GM12865 (cell line): ENCODE results near the gene ADAM23.

Source experiments
- DNase-seq: peaks from one replicate; pipeline ENCODE4 v3.0.0; 2010; ENCODE audit warnings: low read depth
- H3K4me3 ChIP-seq: 2 replicates; pipeline ENCODE4 v1.5.1; 2011; ENCODE audit warnings: mild to moderate bottlenecking, low read depth, low read length, control low read depth
- CTCF ChIP-seq: IDR thresholded peaks from 2 replicates; pipeline ENCODE4 v1.5.1; 2011; ENCODE audit warnings: low read length, control low read depth, low read depth, inconsistent platforms; ENCODE audit not compliant: insufficient read depth; ENCODE audit errors: missing control alignments

Gene ADAM23

GRCh38 chr2:206431439-206431838 is 11.9 kb upstream of the ADAM23 start:
- DNase-seq: no peak
- no peak for TF ChIP-seq CTCF
- no peak overlapping the region for H3K4me3 ChIP-seq

GRCh38 chr2:206432193-206433082 is 10.9 kb upstream of the ADAM23 start:
- TF ChIP-seq CTCF: no peak
- DNase-seq: no peak

GRCh38 chr2:206433190-206433589 is 10.1 kb upstream of the ADAM23 start:
- DNase-seq: no peak
- no peak for TF ChIP-seq CTCF

More at GRCh38 chr2:206432193-206433082, 10.9 kb upstream of the ADAM23 start:
- H3K4me3 ChIP-seq: no peak overlapping the region

GRCh38 chr2:206433686-206434085 is 9.6 kb upstream of the ADAM23 start:
- H3K4me3 ChIP-seq: no peak overlapping the region
- DNase-seq: no peak
- no peak for TF ChIP-seq CTCF

More at GRCh38 chr2:206433190-206433589, 10.1 kb upstream of the ADAM23 start:
- no peak overlapping the region for H3K4me3 ChIP-seq

GRCh38 chr2:206435742-206436141 is 7.6 kb upstream of the ADAM23 start:
- DNase-seq: no peak
- TF ChIP-seq CTCF: no peak
- no peak overlapping the region for H3K4me3 ChIP-seq

GRCh38 chr2:206438196-206438724 is 5.1 kb upstream of the ADAM23 start:
- no peak overlapping the region for H3K4me3 ChIP-seq
- no peak for DNase-seq
- no peak for TF ChIP-seq CTCF
